NCI-H2029 (cell line): ENCODE data around the gene ICAM5.
"Not testable (repeated sequence)": the region's sequence is repeated elsewhere in the genome, so short reads cannot be mapped to it uniquely, and the experiment has no call there.

ENCODE experiments used
- DNase-seq: peaks from one replicate; lab custom pipeline; 2025; lab: John Stamatoyannopoulos, UW

ICAM5 gene

GRCh38 chr19:10289836-10290356 is at the start of gene ICAM5:
Gene ICAM5 (plus strand): TSS chr19:10289952. CDS start chr19:10290044, 92 bp downstream.
- DNase-seq: no peak

GRCh38 chr19:10241826-10242449 is 47.8 kb upstream of the ICAM5 start:
- not testable (repeated sequence) for DNase-seq

GRCh38 chr19:10243606-10244005 is 46.1 kb upstream of the ICAM5 start:
- DNase-seq: no peak

- DNase-seq: no peak
Measured at GRCh38 chr19:10245189-10245939, 44.4 kb upstream of the ICAM5 start.

GRCh38 chr19:10246511-10246910 is 43.2 kb upstream of the ICAM5 start:
- no peak for DNase-seq

GRCh38 chr19:10251792-10252694 is 37.7 kb upstream of the ICAM5 start, which contains the start of gene MRPL4:
Gene MRPL4 (plus strand): TSS chr19:10252214. CDS start chr19:10252254, 40 bp downstream.
- peak; percentile 98 for DNase-seq

- no peak for DNase-seq
Measured at GRCh38 chr19:10252707-10253106, 37.0 kb upstream of the ICAM5 start.

GRCh38 chr19:10254244-10254643 is 35.5 kb upstream of the ICAM5 start:
- DNase-seq: no peak

- DNase-seq: no peak
Measured at GRCh38 chr19:10255358-10255757, 34.4 kb upstream of the ICAM5 start.

- no peak for DNase-seq
Measured at GRCh38 chr19:10256551-10256950, 33.2 kb upstream of the ICAM5 start.

GRCh38 chr19:10256970-10257615 is 32.7 kb upstream of the ICAM5 start:
- DNase-seq: no peak

GRCh38 chr19:10258080-10258710 is 31.6 kb upstream of the ICAM5 start:
- DNase-seq: no peak

- DNase-seq: peak; percentile 84
Measured at GRCh38 chr19:10259162-10259905, 30.4 kb upstream of the ICAM5 start.

GRCh38 chr19:10260141-10260584 is 29.6 kb upstream of the ICAM5 start:
- peak; percentile 86 for DNase-seq

GRCh38 chr19:10262771-10263170 is 27.0 kb upstream of the ICAM5 start:
- DNase-seq: no peak

GRCh38 chr19:10266706-10267105 is 23.0 kb upstream of the ICAM5 start:
- DNase-seq: no peak

- DNase-seq: no peak
Measured at GRCh38 chr19:10268071-10268470, 21.7 kb upstream of the ICAM5 start.

- DNase-seq: peak; percentile 57
Measured at GRCh38 chr19:10269333-10270179, 20.2 kb upstream of the ICAM5 start.

GRCh38 chr19:10270180-10270615 is 19.6 kb upstream of the ICAM5 start:
- DNase-seq: no peak
